ENCODE measurements around the gene TMEM92.
"Not testable (repeated sequence)": the region's sequence is repeated elsewhere in the genome, so short reads cannot be mapped to it uniquely, and the experiment has no call there.

TMEM92 gene

GRCh38 chr17:50262001-50262794 is 12.1 kb upstream of the TMEM92 start:
- no peak for DNase-seq (ENCODE audit: low spot score)

DNA sequence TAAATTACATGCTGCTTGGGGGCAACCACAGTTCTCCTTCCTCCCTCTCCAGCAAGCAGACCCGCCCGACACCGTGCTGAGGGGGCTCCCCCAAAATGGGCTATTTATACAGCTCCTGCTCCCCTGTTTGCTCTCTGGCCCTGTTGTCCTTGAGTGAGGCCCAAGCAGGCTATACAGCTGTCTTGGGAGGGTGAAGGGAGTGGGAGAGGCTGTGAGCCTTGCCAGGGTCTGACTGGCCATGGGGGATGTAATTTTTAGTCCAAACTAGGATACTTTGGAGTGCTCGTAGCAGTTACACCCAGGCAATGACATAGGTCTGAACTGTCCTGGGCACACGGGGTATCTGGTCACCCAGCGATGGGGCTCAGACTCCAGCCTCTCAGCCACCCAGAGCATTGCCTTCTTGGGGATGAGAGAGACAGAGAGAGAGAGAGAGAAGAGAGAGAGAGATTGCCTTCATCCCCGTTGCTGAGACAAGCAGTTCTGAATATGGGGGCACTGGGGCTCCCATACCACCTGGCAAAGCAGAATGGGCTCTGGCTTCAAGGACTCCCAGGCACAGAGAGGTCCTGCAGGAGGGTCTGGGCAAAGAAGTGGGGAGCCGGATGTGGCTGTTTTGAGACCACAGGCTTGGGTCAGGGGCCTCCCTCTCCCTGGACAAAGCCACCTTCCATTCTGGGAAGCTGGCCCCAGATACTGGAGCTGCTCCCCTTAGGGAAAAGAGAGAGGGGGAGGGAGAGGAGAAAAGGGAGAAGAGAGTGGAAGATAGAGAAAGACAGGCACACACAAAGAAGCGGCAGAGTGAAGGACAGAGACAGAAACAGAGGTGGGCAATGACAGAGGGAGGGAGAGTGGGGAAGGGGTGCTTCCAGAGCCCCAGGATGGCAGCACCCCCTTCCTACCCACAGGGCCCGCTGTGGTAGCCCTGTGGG is 10.7 kb upstream of the TMEM92 start:
- DNase-seq (ENCODE audit: low spot score), result no peak

- no peak for DNase-seq (ENCODE audit: low spot score)
Measured at GRCh38 chr17:50264263-50265113, 9.8 kb upstream of the TMEM92 start.

DNA sequence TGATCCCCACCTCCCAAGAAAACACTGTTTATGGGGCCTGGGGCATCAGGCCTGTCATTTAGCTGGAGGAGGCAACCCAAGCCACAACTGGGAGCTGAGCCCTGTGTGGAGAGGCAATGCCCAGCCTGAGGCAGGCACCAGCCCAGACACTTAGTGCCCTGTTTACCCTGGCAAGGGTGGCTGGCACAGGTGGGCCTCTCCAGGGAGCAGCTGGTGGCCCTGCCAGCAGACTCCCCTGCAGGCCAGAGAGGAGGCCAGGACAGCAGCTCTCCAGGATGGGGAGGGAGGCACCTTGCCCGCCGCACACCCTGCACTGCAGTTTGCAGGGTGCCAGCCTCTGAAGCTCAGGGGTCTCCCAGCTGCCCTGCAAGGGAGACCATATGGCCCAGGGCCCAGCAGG is 9.1 kb upstream of the TMEM92 start:
- no peak for DNase-seq (ENCODE audit: low spot score)

DNA sequence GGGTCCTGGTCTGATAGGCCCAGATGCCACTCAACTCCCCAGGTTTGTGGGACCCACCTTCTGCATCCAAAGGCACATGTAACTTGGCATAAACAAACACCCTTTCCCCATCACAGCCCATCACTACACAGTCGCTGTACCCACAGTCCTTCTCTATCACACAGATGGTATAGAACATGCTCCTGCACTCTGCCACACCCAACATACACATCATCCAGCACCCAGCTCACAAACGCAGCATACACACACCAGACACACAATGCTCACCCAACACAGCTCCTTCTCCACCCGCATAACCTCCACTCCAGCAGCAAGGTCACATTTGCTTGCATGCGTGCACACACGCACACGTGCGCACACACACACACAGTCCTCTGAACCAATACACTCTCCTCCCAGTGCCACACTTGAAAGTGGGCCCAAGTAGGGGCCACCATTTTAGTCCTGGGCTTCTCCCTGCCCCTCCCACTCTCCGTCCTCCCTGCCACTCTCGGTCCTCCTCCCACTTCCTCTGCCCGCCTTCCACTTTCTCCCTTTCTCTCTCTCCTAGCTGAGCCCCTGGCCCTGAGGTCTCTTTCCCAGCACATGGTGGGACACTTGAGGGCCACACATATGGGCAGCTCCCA is 8.5 kb upstream of the TMEM92 start:
- no peak for DNase-seq (ENCODE audit: low spot score)

- no peak for DNase-seq (ENCODE audit: low spot score)
Measured at GRCh38 chr17:50266384-50267073, 7.7 kb upstream of the TMEM92 start.

DNA sequence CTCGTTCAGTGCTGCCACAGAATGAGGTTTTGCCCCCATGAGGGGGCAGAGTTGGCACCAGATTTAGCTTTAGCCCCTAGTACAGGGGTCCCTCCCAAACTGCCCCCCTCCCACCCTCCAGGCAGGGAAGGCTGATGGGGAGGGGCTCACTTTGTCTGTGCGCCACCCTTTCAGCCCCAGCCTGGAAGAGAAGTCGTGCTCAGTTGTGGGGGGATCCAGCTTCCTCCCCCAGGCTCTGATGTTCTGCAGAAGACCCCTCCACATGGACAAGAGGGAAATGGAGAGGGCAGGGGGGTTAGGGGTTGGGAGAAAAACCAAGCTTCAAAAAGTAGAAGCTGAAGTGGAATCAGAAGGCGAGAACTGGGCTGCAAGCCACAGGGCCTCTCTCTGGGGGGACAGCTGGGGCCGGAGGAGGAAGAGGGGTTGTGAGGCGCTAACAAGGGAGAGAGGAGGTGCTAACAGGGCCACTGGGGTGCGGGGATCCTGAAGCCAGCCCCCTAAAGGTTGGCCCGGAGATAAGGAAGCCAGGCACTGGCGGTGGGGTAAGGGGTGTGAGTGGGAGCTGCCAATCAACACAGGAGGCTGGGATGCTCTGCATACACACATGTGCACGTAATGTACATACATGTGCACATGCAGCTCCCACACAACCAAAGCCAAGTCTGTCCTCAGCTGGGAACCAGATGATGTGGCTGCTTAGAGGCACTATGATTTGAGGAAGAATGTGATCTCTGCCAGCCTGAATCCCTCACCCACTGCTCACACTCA is 7.0 kb upstream of the TMEM92 start:
- DNase-seq (ENCODE audit: low spot score), result no peak

DNA sequence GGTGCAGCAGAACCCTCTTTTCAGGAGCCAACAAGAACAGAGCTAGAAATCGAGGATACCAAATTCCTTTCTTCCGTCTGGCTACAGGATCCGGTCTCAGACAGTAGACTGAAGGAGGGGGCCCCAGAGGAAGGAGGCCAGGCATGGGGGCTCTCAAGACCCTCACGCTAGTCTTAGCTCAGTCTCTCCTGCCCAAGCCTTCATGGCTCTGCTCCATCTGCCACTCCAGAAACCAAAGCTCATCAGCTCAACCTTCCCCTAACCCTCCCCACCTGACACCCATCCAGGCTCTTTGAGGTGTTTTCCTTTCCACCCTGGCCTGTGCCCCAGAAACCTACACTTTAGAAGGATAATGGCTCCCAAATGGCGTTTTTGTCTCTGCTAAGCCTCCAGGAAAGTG is 6.2 kb upstream of the TMEM92 start:
- DNase-seq (ENCODE audit: low spot score), result no peak

GRCh38 chr17:50268743-50269275 is 5.5 kb upstream of the TMEM92 start:
- DNase-seq (ENCODE audit: low spot score), result no peak

GRCh38 chr17:50269477-50270434 is 4.5 kb upstream of the TMEM92 start:
- peak; percentile 54 for DNase-seq (ENCODE audit: low spot score)

GRCh38 chr17:50270435-50271362 is 3.6 kb upstream of the TMEM92 start:
- no peak for DNase-seq (ENCODE audit: low spot score)

GRCh38 chr17:50271363-50271750 is 2.9 kb upstream of the TMEM92 start:
- not testable (repeated sequence) for DNase-seq (ENCODE audit: low spot score)

DNA sequence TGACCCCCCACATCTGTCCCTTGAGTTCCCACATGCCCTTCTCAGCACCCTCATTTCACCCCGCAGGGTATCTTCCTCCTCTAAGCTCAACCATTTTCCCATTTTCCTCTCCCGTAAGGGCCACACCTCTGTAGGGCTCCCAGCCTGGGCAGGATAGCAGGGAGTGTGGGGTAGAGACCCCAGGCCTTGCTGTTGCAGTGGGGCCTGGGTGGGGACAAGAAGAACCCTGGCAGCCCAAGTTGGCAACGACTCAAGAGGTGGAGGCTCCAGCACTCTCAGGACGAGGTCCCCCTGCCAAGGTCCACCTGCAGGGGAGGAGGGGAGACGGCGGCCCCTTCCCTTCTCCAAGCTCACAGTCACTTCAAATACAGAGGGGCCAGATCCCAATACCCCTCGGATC is 2.0 kb upstream of the TMEM92 start:
- DNase-seq (ENCODE audit: low spot score), result no peak

- DNase-seq (ENCODE audit: low spot score), result peak; percentile 27
Measured at GRCh38 chr17:50272711-50273653, 1.3 kb upstream of the TMEM92 start.

GRCh38 chr17:50273654-50274040 is 619 bp upstream of the TMEM92 start:
- no peak for DNase-seq (ENCODE audit: low spot score)

- DNase-seq (ENCODE audit: low spot score), result no peak
Measured at GRCh38 chr17:50274897-50275221, 593 bp downstream of the TMEM92 start.

DNA sequence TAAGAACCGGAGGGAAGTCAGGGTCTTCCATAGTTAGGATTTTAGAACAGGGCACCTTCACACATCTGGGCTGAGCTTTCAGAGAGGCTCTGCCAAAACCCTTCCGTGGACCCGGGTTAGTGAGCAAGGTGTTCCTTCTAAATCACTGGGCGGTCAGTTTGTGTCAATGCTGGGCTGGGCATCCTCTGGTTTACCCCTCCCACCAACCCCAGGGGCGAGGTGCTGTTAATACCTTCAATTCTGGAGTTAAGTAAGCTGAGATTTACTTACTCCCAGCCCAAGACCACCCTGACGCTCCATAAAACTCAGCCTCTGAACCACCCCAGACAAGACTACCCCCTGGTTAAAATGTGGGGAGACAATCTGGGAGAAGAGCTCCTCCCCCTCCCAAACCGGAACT is 1.0 kb downstream of the TMEM92 start:
- no peak for DNase-seq (ENCODE audit: low spot score)

Data from hematopoietic multipotent progenitor cell treated with erythropoietin and hydrocortisone succinate and interleukin-3 and kit ligand, for 15 days (in vitro differentiated cells).